T-helper 2 cell treated with Interferon-gamma antibody and Interleukin-4, amounts not matched to agents 5 μg/mL and 100 μg/mL, for 36 hours (primary cell): Measurements from ENCODE around the gene MIA3.
A peak's percentile ranks its signal among the peaks of the same experiment; 100 is the strongest.

ENCODE experiments used
- DNase-seq: peaks from one replicate; pipeline ENCODE4 v3.0.0; 2021; ENCODE audit warnings: low spot score
- H3K27ac Mint-ChIP-seq: one replicate; pipeline ENCODE4 v1.8.0; 2021; ENCODE audit warnings: mild to moderate bottlenecking, mixed read lengths
- H3K27me3 Mint-ChIP-seq: one replicate; pipeline ENCODE4 v1.8.0; 2021; ENCODE audit warnings: low read depth, mixed read lengths
- H3K36me3 Mint-ChIP-seq: one replicate; pipeline ENCODE4 v1.8.0; 2021; ENCODE audit warnings: low read depth, mixed read lengths
- H3K4me1 Mint-ChIP-seq: one replicate; pipeline ENCODE4 v1.8.0; 2021; ENCODE audit warnings: low read depth, mixed read lengths
- H3K4me3 Mint-ChIP-seq: one replicate; pipeline ENCODE4 v1.8.0; 2022; ENCODE audit warnings: mild to moderate bottlenecking, moderate library complexity, mixed read lengths
- H3K9me3 Mint-ChIP-seq: one replicate; pipeline ENCODE4 v1.8.0; 2021; ENCODE audit warnings: mixed read lengths

Gene MIA3

DNA sequence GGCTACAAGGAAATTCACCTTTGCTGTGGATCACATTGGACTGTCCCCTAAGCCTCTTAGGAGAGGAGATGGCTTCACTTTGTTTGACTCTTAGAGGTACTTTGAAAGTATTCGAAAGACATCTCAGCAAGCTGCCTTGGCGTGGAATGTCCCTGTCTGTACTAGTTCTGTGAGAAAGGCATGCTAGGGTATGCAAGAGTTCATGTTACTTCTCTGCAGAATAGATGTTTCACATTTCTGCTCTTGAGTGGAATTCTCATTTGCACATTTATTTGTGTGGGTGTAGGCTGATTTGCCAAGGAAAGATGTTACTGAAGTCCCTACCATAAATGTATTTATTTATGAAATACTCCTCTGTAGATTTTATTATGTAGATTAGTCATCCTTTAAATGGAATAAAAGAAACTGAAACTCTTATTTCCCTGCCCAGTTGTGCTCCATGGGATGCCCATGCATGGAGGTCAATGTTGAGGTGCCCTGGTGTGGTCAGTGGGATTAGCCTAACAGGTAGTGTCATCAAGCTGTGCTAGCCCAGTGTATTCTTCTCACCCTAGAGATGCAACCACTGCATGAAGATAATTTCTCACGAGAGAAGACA is 13.8 kb downstream of the MIA3 start:
- no peaks in the 10 kb centered on the region for H3K9me3 Mint-ChIP-seq
- no peak for DNase-seq

GRCh38 chr1:222632749-222633148 is 14.9 kb downstream of the MIA3 start:
- no peaks in the 10 kb centered on the region for H3K27me3 Mint-ChIP-seq
- H3K27ac Mint-ChIP-seq: no peak overlapping the region
- no peaks in the 10 kb centered on the region for H3K9me3 Mint-ChIP-seq
- H3K4me3 Mint-ChIP-seq: no peak overlapping the region
- no peak for DNase-seq
- peaks cover 10% of the 10 kb centered on the region for H3K4me1 Mint-ChIP-seq
- H3K36me3 Mint-ChIP-seq: peaks cover 45% of the 10 kb centered on the region

More for the DNA sequence above, 13.8 kb downstream of the MIA3 start:
- Mint-ChIP-seq H3K36me3 (peaks cover 46% of the 10 kb centered on the region), H3K27me3 (no peaks in the 10 kb centered on the region), H3K4me1 (peaks cover 10% of the 10 kb centered on the region), H3K4me3 (no peak overlapping the region), H3K27ac (no peak overlapping the region)

DNA sequence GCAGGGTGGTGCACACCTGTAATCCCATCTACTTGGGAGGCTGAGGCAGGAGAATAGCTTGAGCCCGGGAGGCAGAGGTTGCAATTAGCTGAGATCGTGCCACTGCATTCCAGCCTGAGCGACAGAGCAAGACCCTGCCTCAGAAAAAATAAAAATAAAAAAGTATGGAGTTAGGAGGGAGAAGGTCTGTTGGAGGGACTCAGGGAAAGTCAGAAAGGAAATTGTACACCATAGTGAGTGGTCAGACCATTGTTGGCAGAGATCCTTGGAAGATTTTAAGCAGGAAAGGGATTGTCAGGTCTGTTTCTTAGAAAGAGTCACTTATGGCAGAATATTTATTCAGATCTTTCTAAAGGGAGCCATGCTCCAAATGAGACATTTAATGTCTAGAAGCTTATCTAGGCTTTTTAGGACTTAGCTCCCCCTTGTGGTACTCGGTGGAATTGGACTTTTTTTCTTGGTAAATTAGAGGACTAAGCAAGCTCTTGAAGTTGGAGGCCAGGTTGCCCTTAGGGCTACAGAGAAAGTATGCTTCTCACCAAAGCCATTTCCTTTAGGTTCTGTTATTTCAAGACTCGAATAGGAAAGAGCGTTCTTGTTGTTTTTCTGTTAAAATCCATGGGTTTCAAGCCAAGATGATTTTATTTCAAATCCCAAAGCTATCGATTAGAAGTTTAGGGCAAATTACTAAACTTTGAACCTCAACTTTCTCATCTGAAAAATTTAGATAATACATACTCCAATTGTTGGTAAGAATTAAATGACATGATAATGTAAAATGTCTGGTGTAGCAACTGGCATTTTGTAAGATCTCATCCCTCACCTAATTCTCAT is 16.5 kb downstream of the MIA3 start:
- Mint-ChIP-seq H3K9me3 (no peaks in the 10 kb centered on the region), H3K4me1 (peaks cover 10% of the 10 kb centered on the region), H3K36me3 (peaks cover 41% of the 10 kb centered on the region), H3K4me3 (no peak overlapping the region), H3K27me3 (no peaks in the 10 kb centered on the region), H3K27ac (no peak overlapping the region)
- DNase-seq: peak; percentile 53

GRCh38 chr1:222641269-222641948 is 23.5 kb downstream of the MIA3 start:
- H3K27me3 Mint-ChIP-seq: no peaks in the 10 kb centered on the region
- H3K36me3 Mint-ChIP-seq: peaks cover 36% of the 10 kb centered on the region
- H3K9me3 Mint-ChIP-seq: no peaks in the 10 kb centered on the region
- no peak overlapping the region for H3K27ac Mint-ChIP-seq
- DNase-seq: no peak
- peaks cover 18% of the 10 kb centered on the region for H3K4me1 Mint-ChIP-seq
- no peak overlapping the region for H3K4me3 Mint-ChIP-seq

DNA sequence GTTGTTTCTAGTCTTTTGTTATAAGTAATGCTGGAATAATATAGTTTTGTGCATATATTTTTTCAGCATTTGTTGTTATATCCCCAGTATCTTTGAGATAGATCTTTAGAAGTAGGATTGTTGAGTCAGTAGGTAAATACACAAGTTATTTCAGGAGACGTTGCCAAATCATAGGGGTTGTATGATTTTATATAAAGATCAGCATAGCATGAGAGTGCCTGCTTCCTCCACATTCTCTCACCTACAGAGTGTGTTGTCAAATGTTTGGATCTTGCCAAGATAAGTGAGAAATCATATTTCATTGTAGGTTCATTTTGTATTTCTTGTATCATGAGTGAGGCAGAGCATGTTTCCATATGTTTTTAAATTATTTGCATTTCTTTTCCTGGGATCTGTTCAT is 24.6 kb downstream of the MIA3 start:
- Mint-ChIP-seq H3K4me3 (peak overlapping the region; percentile 53), H3K36me3 (peaks cover 35% of the 10 kb centered on the region), H3K4me1 (peaks cover 21% of the 10 kb centered on the region), H3K9me3 (no peaks in the 10 kb centered on the region), H3K27me3 (no peaks in the 10 kb centered on the region), H3K27ac (peak overlapping the region; percentile 67)
- no peak for DNase-seq

DNA sequence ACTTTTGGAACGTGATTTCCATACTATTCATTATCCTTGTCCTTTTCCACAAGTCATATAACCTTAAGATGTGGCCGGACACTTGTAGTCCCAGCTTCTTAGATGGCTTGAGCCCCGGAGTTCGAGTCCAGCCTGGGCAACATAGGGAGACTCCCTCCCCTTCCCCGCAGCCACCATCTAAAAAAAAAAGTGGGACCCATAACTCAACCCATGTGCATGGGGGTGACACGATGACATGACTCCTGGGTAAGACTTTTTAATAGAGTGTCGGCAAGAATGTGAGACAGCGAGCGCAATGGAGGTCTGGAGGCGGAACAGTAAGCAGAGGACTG is 25.7 kb downstream of the MIA3 start:
- Mint-ChIP-seq H3K27ac (peak overlapping the region; percentile 96), H3K36me3 (peaks cover 31% of the 10 kb centered on the region), H3K27me3 (no peaks in the 10 kb centered on the region), H3K4me1 (peaks cover 24% of the 10 kb centered on the region), H3K9me3 (no peaks in the 10 kb centered on the region), H3K4me3 (peak overlapping the region; percentile 100)
- DNase-seq: no peak

DNA sequence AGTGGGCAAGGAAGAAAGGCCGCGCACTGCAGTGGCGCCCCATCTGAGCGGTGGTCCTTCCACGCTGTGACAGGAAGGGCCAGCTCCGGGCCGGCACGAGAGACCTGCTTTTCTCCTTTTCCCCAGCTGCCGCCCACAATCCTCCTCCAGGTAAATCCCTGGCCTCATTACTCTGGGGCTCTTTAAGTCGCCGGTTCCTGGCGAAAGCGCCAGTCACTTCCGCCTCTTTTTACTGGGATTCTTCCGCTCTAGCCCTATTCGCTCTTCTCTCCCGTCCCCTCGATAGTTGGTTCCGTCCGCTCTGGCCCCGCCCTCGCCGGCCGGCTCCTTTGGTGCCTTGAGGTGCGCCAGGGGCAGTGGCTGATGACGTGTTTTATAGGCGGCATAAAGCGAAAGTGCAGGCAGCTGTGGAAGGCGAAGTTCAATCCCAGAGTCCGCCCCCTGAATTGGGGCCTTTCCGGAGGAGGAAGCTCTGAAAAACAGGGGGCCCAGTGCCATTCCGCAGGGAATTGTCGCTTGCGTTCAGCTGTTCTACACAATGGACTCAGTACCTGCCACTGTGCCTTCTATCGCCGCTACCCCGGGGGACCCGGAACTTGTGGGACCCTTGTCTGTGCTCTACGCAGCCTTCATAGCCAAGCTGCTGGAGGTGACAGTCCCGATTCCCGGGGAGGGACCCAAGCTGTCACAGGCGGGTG is 26.2 kb downstream of the MIA3 start:
- H3K9me3 Mint-ChIP-seq: no peaks in the 10 kb centered on the region
- H3K27ac Mint-ChIP-seq: peak overlapping the region; percentile 96
- H3K27me3 Mint-ChIP-seq: no peaks in the 10 kb centered on the region
- H3K4me1 Mint-ChIP-seq: peaks cover 24% of the 10 kb centered on the region
- DNase-seq: peak; percentile 97
- peak overlapping the region; percentile 100 for H3K4me3 Mint-ChIP-seq
- peaks cover 29% of the 10 kb centered on the region for H3K36me3 Mint-ChIP-seq

DNA sequence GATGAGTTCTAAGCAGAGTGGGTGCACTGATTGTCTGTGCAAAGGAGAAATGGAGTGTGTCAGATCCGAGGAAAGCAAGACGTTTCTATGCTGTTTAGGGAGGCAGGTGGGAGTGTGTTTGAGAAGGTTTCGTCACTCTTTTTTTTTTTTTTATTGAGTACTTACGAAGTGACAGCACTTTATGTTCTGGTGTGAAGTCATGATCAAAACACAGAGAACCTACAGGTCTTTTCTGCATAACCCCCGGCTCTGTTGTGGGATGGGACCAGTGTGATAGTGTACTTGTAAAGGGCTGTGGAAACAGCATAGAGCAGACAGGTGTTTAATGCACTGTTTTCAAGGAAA is 26.7 kb downstream of the MIA3 start:
- peak overlapping the region; percentile 100 for H3K4me3 Mint-ChIP-seq
- H3K27ac Mint-ChIP-seq: peak overlapping the region; percentile 96
- H3K27me3 Mint-ChIP-seq: no peaks in the 10 kb centered on the region
- no peaks in the 10 kb centered on the region for H3K9me3 Mint-ChIP-seq
- H3K4me1 Mint-ChIP-seq: peaks cover 24% of the 10 kb centered on the region
- H3K36me3 Mint-ChIP-seq: peaks cover 27% of the 10 kb centered on the region
- no peak for DNase-seq

- peak overlapping the region; percentile 67 for H3K4me3 Mint-ChIP-seq
- H3K36me3 Mint-ChIP-seq: peaks cover 75% of the 10 kb centered on the region
- H3K4me1 Mint-ChIP-seq: peaks cover 54% of the 10 kb centered on the region
- no peaks in the 10 kb centered on the region for H3K27me3 Mint-ChIP-seq
- no peak for DNase-seq
- H3K9me3 Mint-ChIP-seq: no peaks in the 10 kb centered on the region
- peak overlapping the region; percentile 87 for H3K27ac Mint-ChIP-seq
Observed at GRCh38 chr1:222652676-222653075, 34.8 kb downstream of the MIA3 start.

GRCh38 chr1:222653178-222653827 is 35.4 kb downstream of the MIA3 start:
- peaks cover 50% of the 10 kb centered on the region for H3K4me1 Mint-ChIP-seq
- no peaks in the 10 kb centered on the region for H3K9me3 Mint-ChIP-seq
- peak overlapping the region; percentile 87 for H3K27ac Mint-ChIP-seq
- H3K4me3 Mint-ChIP-seq: peak overlapping the region; percentile 67
- H3K36me3 Mint-ChIP-seq: peaks cover 80% of the 10 kb centered on the region
- no peaks in the 10 kb centered on the region for H3K27me3 Mint-ChIP-seq
- DNase-seq: peak; percentile 54

GRCh38 chr1:222654849-222655248 is 37.0 kb downstream of the MIA3 start:
- peak overlapping the region; percentile 67 for H3K4me3 Mint-ChIP-seq
- no peaks in the 10 kb centered on the region for H3K27me3 Mint-ChIP-seq
- peak overlapping the region; percentile 87 for H3K27ac Mint-ChIP-seq
- no peaks in the 10 kb centered on the region for H3K9me3 Mint-ChIP-seq
- H3K36me3 Mint-ChIP-seq: peaks cover 89% of the 10 kb centered on the region
- H3K4me1 Mint-ChIP-seq: peaks cover 52% of the 10 kb centered on the region
- peak; percentile 70 for DNase-seq

- Mint-ChIP-seq H3K4me3 (peak overlapping the region; percentile 37), H3K36me3 (peaks cover 84% of the 10 kb centered on the region), H3K4me1 (peaks cover 52% of the 10 kb centered on the region), H3K27ac (peak overlapping the region; percentile 50), H3K27me3 (no peaks in the 10 kb centered on the region), H3K9me3 (no peaks in the 10 kb centered on the region)
- no peak for DNase-seq
Observed at GRCh38 chr1:222656391-222657155, 38.7 kb downstream of the MIA3 start.

DNA sequence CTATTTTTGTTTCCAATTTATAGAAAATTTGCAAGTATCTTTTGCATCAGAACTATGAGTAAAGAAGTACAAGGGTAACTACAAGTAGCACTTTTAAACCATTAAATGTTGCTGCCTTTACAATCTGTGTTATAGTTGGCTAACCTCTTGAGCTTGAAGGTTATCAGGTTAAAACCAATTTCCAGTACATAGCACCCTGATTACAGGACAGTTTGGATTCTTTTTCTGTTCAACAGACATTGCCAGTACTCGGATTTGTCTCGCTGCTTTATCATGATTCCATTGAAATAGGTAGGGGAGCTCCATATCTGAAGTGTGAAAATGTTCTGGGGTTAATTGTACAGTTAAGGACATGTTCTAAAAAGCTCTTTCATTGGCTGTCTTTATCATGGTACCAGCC is 40.0 kb downstream of the MIA3 start:
- Mint-ChIP-seq H3K36me3 (peaks cover 84% of the 10 kb centered on the region), H3K27me3 (no peaks in the 10 kb centered on the region), H3K4me1 (peaks cover 41% of the 10 kb centered on the region), H3K4me3 (no peak overlapping the region), H3K27ac (no peak overlapping the region), H3K9me3 (no peaks in the 10 kb centered on the region)
- DNase-seq: no peak
